GM13977 (cell line): ENCODE measurements around the gene AMPD1.

Experiments
- DNase-seq: peaks from one replicate; pipeline ENCODE4 v3.0.0; 2012; ENCODE audit warnings: low spot score
- in situ Hi-C: fragments of 300-500 bp; cut with MboI; formaldehyde crosslinking; loops from one replicate; pipeline ENCODE4 v1.12.0; 2022; ENCODE audit warnings: low sequenced_read_pairs, low pct_unique_long_range_greater_than_20kb, mixed read lengths, inconsistent platforms; ENCODE audit not compliant: unreplicated experiment
- TF ChIP-seq, protein P1 (sequence below): IDR thresholded peaks from 2 replicates; pipeline ENCODE4 v1.5.1; 2012; ENCODE audit warnings: mild to moderate bottlenecking, control low read depth; ENCODE audit not compliant: insufficient read depth; ENCODE audit errors: extremely low read depth, missing control alignments

AMPD1 gene

GRCh38 chr1:114632427-114632826 is 62.9 kb downstream of the AMPD1 start:
- in situ Hi-C loops = no loop called here
- TF ChIP-seq, protein P1, sequence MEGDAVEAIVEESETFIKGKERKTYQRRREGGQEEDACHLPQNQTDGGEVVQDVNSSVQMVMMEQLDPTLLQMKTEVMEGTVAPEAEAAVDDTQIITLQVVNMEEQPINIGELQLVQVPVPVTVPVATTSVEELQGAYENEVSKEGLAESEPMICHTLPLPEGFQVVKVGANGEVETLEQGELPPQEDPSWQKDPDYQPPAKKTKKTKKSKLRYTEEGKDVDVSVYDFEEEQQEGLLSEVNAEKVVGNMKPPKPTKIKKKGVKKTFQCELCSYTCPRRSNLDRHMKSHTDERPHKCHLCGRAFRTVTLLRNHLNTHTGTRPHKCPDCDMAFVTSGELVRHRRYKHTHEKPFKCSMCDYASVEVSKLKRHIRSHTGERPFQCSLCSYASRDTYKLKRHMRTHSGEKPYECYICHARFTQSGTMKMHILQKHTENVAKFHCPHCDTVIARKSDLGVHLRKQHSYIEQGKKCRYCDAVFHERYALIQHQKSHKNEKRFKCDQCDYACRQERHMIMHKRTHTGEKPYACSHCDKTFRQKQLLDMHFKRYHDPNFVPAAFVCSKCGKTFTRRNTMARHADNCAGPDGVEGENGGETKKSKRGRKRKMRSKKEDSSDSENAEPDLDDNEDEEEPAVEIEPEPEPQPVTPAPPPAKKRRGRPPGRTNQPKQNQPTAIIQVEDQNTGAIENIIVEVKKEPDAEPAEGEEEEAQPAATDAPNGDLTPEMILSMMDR = no peak
- no peak for DNase-seq

- in situ Hi-C loops = no loop called here
- TF ChIP-seq, protein P1 = no peak
- DNase-seq = no peak
Observed at GRCh38 chr1:114627107-114627506, 68.2 kb downstream of the AMPD1 start.

- TF ChIP-seq, protein P1 = no peak
- no peak for DNase-seq
- in situ Hi-C loops = no loop called here
Observed at GRCh38 chr1:114623364-114623763, 72.0 kb downstream of the AMPD1 start.
